ENCODE results near the gene SLC35C1.

Gene SLC35C1

DNA sequence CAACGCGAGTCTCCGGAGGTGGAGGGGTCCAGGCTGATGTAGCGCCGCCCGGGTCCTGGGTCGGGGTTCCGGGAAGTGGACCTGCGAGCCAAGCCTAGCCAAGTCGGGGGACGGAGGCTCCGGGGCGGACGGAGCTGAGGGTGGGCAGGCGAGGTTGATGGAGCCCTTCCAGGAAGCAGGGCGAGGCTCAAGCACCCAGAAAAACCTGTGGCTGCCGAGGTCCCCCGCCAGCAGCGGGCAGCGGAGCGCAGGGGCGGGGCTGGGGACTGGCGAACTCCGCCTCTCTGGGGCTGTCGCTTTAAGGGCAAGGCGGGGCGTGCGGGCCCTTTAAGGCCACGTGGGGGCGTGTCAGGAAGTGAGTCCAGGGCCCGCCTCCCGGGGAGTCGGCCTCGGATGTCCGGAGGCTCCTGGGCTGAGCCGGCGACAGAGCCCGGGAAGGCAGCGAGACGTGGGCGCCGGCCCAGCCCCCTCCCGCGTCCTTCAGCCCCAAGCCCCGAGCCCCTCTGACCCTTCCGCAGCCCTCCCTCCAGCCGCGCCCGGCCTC, at the start of gene SLC35C1:
Gene SLC35C1, plus strand, starts transcription at position 389 of the 544 bp plus-strand sequence. CDS start 653 bp downstream, outside the sequence.
- DNase-seq (ENCODE audit: low read depth): peak; percentile 95

DNA sequence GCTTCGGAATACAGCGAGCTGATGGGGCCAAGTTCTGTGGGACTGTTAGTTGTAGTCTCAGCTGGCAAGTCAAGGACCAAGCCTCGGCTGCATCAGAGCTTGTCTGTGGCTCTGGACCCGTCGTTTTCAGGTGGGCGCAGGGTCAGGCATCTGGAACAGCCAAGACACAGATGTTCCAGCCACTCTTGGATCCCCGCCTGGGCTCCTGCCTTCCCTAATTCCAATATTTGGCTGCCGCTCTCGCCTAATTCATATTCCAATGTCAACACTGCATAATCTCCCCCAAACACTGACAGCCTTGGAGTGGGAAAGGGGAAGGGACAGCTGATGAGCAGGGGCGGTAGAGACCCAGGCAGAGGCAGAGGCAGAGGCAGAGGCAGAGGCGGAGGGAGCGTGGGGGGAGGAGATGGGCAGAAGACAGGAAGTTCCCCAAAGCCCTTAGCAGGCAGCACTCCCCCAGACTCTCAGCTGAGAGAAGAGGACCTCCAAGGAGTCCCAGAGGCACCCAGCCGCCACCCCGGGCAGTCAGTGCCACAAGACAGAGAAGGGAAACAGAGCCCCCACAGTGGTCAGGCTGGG, 49.6 kb upstream of the SLC35C1 start:
- DNase-seq (ENCODE audit: low read depth): no peak

DNA sequence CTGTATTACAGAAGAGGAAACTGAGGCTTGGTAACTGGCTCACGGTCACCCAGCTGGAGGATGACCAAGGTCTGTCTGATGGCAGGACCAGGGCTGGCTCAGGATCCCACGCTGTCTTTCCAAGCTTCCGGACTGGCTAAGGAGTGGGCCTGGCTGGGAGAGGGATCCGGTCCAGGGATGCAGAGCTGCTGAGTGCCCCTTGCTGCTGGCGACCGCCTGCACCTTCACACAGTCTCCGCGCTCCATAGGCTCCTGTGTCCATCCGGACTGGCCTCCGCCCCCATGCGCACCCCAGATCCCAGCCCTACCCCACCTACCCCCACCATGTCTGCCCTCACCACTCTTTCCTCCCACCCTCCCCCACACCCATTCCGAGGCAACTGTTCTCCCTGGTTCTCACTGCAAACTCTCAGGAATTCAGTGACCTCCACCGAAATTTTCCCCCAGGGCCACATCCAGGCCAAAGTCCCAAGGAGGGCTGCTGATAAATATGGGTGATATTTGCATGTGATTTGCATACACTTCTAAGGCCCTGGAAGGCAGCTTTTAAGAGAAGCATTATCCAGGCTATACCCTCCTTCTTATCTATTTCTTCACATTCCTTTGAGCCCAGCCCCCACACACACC, 48.5 kb upstream of the SLC35C1 start:
- DNase-seq (ENCODE audit: low read depth): no peak

DNA sequence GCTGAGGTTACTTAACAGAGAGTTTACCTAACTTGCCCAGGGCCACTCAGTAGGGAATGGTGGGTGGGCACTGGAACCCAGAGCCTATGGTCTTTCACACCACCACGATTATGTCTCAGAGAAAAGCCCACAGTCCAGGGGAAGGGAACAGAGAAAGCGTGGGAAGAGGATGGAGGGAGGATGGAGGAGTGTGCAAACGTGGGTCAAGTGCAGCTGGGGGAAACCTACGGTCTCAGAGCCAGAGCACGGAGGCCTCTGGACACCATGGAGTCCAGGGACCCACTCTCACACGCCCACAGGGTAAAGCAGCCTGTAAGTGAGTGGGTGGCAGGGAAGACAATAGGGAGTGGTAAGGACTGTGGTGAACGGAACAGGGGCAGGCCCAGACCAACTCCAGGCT, 47.3 kb upstream of the SLC35C1 start:
- DNase-seq (ENCODE audit: low read depth): no peak

DNA sequence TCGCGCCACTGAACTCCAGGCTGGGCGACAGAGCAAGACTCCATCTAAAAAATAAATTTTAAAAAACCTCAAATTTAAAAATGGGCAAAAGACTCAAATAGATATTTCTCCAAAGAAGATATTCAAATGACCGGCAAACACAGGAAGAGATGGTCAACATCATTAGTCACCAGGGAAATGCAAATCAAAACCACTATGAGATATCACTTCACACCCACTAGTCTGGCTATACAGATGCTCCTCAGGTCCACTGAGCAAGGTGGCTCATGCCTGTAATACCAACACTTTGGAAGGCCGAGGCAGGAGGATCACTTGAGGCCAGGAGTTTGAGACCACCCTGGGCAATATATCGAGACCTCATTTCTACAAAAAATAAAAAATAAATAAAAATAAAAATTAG, 43.3 kb upstream of the SLC35C1 start:
- no peak for DNase-seq (ENCODE audit: low read depth)

DNA sequence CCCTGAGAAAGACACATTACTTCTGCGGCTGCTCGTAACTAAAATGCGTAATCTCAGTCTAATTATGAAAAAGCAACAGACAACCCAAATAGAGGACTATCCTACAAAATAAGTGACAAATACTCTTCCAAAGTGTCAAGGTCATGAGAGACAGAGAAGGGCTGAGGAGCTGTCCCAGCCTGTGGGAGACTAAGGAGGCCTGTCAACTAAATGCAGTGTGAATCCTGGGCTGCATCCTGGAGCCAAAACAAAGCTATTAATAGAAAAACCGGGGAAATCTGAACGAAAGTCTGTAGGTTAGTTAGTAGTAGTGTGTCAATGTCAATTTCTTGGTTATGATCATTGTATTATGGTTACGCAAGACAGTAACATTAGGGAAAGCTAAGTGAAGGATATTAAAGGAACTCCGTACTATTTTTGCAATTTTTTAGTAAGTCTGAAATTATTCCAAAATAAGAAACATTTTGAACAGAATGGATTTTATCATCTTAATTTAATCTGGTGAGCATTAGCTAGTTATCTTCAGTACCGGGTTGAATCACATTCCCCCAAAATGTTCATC, 39.8 kb upstream of the SLC35C1 start:
- no peak for DNase-seq (ENCODE audit: low read depth)

DNA sequence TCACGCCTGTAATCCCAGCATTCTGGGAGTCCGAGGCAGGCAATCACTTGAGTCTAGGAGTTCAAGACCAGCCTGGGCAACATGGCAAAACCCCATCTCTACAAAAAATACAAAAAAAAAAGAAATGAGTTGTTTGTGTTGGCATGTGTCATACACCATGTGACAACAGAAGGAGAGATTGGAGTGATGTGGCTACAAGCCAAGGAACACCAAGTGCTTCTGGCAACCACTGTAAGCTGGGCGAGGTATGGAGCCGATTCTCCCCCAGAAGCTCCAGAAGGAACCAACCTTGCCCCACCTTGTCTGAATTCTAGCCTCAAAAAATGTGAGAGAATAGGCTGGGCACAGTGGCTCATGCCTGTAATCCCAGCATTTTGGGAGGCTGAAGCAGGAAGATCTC, 39.1 kb upstream of the SLC35C1 start:
- no peak for DNase-seq (ENCODE audit: low read depth)

DNA sequence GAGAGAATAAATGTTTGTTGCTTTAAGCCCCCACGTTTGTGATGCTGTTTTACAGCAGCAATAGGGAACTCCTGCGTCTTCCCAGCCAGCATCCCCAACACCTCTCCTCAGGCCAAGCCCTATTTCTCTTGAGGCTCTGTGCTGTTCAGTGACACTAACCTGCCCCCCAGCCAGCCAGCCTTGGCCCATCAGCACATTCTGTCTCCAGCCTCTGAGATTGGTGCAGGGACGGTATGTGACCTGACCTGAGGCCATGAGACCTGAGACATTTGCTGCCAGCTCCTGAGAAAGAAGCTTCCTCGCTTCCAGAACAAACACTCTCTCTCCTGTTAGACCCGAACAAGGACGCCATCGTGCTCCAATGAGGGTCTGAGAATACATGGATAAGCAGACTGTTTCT, 38.5 kb upstream of the SLC35C1 start:
- no peak for DNase-seq (ENCODE audit: low read depth)

DNA sequence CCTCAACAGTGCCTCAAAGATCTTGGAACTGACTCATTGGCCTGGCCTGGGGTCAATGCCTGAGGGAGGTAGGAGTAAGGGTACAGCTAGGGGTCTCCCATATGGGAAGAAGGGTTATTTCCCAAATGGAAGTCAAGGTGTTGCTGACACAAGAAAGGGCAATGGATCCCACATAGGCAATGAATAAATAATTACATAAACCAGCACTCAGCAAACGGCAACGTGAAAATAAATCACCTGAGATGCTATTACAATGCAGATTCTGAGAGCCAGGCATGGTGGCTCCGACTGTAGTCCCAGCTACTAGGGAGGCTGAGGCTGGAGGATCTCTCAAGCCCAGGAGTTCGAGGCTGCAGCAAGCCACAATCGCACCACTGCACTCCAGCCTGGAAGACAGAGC, 36.5 kb upstream of the SLC35C1 start:
- no peak for DNase-seq (ENCODE audit: low read depth)

DNA sequence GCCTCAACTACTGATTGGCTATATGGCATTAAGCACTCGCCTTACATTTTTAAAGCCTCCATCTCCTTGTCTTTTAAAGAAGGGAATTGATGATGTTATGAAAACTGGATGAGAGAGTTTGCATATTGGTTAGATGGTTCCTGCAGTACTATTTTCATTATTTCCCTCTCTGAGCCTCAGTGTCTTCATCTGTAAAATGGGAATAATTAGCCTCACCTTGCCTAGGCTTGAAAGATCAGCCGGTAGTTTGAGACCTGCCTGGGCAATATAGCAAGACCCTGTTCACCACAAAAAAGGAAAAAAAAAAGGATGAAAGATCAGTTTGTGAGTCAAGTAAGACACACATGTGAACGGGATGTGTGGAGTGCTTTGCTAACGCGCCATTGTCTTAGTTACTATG, 35.0 kb upstream of the SLC35C1 start:
- no peak for DNase-seq (ENCODE audit: low read depth)

DNA sequence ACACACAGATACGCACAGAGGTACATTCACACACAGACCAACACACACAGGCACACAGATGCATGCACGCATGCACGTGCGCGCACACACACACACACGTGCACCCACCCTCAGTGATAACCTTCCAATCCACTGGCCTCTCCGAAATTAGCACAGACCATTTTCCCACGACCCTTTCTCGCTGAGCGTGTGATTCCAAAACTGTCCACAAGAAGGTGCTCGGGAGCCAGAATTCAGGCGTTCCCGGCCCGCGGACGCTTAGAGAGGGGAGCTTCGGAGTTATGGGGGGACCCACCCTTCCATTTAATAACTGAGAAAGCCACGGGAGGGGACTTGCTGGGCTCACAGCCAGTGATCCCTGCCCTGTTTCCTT, 33.8 kb upstream of the SLC35C1 start:
- DNase-seq (ENCODE audit: low read depth): peak; percentile 52

DNA sequence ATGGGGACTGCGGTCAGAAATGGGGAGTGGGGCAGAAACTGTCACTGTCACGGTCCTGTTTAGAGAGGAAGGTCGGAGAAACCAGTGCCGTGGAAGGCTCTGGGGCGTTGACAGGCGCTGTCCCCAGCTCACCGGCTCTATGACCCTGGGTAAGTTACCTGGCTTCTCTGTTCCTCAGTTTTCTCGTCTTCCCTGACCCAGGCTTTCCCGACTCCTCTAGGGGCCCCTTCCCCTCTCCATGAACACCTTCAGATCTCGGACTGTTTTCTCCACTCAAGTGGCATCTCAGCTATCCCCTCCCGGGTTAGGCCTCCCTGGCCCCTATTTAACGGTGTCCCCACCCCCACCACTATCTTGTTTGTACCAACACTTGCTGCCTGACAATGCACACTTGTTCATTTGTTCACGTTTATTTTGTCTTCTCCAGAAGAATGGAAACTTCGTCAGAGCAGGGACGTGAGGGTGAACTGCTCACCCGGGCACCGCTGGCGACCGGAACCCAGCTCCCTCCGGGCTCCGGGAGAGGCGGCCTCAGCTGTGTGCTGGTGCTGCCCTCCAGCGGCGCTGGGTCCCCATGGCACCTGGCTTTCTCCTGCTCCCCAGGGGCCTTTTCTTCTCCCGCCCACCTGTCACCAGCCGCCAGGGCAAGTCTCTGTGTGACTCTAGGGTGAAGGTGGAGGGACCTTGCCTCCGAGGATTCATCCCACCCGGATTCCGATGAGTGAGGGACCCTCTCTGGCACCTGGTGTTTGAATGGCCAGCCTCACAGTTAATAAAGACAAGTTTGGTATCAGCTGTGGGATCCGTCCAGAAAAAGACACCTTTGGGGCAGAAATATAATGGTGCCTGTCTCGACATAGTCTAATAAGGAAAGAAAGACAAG, 33.1 kb upstream of the SLC35C1 start:
- peak; percentile 77 for DNase-seq (ENCODE audit: low read depth)

DNA sequence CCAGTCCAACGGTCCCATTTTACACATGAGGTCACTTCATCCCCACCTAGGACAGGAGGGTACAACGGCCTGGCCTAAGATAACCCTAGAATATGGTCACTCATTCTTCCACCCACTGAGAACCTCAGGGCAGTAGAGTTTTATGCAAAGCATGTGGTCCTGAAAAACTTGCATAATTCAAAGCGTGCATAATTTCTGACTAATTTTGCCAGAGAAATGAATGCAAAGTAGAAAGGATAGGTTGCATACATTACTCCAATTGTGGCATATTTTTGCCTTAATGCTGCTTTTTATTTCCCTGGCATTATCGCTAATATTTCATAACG, 32.5 kb upstream of the SLC35C1 start:
- DNase-seq (ENCODE audit: low read depth): no peak

DNA sequence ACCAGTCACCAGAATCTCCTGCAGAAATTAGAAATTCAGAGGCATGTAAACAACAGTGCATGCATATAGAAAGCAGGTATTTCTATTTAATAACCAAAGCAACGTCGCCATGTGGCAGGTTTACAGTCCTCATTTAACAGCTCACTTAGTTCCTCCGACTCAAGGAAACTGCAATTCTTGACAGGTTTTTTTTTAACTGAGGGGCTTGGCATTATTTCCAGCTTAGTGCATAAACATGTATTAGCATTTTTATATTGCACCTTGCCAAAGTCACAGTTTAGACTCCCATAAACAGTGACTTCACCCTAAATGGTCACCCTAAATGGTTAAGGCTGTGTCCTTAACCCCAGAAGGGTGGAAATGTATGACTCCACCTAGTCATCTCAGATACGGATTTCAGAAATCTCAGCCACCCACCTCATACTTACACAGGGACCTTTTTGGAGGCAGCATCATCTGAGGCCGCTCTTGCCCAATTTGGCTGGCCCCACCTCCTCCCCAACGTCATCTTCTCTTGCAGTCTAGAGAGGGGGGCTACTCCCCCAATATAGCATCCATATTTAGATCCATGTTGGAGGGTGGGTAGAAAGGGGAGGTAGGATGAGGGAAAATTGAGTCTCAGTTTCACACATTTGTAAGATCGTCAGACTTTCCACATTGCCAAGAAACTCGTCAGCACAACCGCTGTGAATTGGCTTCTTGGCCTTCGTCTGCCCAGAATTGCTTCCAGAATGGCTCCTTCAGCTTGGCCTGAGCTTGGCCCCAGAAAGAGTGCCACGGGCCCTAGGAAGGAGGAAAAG, 31.8 kb upstream of the SLC35C1 start:
- no peak for DNase-seq (ENCODE audit: low read depth)

DNA sequence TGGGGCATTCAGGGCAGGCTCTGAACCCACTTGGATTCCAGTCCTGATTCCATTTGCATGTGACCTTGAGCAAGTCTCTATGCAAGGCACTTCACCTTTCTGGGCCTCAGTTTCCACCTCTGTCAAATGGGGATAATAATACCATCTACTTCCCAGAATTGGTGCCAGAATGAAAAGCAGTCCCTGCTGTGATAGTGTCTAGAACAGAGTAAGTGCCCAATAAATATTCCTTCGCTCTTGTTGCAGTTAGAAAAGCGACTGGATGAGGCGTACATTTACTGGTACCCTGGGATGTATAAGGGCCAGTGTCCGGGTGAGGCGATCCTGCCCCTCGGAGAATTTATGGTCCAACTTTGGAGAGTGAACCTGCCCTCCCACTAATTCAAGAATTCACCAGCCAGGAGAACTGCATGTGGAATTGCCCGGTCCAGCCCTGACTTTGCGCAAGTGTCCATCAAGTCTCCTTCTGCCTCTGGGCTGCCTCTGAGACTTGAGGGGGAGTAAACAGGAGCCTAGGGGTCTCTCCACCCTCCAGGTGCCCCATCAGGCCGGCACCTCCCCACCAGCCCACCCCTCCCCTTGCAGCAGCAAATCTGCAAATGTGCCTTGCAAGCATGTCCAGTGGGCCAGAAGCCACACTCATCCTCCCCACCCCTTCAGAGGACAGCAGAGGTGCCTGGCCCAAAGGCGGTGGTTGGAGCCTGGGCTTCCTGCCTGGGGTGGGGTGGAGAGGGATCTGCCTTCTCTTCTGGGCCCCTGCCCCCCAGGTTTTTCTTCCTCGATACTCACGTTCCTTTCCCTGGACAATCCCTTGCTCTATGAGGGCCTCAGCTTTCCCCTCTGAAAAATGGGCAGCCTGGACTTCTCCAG, 30.9 kb upstream of the SLC35C1 start:
- no peak for DNase-seq (ENCODE audit: low read depth)

DNA sequence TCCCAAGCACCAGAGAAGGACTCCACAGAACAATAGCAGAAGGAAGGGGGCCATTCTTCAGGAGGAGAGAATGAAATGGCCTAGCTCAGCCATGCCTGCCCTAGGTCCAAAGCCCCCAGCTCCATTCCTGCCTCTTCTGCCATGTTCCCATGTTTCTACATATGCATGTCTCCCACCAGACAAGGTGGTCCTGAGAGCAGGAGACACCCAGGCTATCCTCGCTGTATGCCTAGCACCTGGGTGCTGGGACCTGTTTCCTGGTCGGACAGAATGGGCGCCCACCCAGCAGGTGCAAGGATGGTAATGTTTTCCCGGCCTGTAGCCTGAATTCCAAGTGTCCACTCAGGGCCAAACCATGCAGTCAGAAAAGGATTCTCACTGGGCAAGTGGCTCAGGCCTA, 30.2 kb upstream of the SLC35C1 start:
- DNase-seq (ENCODE audit: low read depth): no peak

DNA sequence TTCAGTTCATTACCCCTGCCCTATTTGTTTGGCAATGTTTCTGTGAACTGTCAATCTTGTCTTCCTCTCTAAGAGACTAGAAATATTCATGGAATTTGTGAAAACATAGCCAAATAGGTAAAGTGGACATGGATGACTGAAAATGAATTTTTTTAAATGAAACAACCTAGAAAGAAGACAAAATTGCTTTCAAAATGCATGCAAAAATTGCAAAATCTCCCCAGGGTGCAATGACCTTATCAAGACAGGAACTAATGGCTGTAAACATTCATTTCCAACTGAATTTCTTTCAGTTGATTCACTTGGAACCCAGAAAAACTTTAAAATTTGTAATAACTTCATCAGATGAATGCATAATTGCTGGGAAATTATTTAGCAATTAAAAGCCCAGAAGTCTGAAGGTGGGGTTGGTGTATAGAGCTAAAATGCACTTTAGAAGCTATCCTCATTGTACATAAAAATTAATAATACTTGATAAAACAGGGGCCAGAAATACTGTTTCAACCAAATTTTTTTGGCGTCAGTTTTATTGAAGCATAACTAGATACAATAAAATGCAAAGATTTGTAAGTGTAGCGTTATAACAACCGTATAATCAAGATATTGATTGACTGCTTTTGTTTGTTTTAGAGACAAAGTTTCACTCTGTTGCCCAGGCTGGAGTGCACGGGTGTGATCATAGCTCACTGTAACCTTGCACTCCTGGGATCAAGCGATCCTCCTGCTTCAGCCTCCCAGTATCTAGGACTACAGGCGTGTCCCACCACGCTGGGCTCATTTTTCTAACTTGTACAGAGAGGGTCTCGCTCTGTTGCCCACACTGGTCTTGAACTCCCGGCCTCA, 27.6 kb upstream of the SLC35C1 start:
- no peak for DNase-seq (ENCODE audit: low read depth)

DNA sequence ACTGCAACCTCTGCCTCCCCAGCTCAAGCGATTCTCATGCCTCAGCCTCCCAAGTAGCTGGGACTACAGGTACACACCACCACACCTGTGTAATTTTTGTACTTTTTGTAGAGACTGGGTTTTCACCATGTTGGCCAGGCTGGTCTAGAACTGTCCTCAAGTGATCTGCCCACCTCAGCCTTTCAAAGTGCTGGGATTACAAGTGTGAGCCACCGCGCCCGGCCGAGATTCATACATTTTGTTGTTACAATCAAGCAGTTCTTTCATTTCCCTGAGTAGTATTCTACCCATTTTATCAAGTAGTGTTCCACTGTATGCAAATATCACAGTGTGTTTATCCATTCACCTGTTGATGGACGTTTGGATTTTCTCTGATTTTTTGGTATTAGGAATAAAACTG, 26.6 kb upstream of the SLC35C1 start:
- DNase-seq (ENCODE audit: low read depth): no peak

DNA sequence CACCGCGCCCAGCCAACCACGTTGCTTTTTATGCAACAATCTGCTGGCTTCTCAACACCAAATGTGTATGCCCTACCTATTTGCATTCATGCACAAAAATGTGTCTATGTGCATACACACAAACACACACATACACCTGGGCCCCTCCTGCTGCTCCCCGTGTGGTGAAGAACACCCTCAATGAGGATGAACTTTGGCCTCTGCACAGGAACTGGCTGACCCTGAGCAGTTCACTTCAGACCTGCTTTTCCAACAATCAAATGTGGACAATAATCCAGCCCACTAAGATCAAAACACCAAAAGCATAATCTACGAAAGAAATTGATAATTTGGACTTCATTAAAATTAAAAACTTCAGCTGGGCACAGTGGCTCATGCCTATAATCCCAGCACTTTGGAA, 25.3 kb upstream of the SLC35C1 start:
- no peak for DNase-seq (ENCODE audit: low read depth)

DNA sequence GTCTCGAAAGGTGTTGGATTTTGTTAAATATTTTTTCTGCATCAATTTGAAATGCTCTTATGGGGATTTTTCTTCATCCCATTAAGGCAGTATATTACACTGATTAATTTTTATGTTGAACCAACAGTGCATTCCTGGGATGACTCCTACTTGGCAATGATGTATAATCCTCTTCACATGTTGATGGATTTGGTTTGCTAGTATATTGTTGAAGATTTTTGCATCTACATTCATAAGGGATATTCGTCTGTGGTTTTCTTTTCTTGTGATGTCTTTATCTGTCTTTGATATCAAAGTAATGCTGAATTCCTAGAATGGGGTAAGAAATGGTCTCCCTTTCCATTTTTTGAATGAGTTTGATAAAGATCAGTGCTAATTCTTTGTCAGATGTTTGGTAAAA, 18.7 kb upstream of the SLC35C1 start:
- no peak for DNase-seq (ENCODE audit: low read depth)

All from stimulated activated CD4-positive, alpha-beta T cell treated with anti-CD3 and anti-CD28 coated beads, Interleukin-2, amount 100 ng/mL, for 4 hours (primary cell).